ENCODE results near the gene LIMS4. TPM values are rescaled to one million over a fixed set of nuclear protein-coding genes. Genes with fewer than 3 reads are reported as not detected.
"Not testable (repeated sequence)": the region's sequence is repeated elsewhere in the genome, so short reads cannot be mapped to it uniquely, and the experiment has no call there.

The LIMS4 gene
- total RNA-seq, 1 donor from 2014 or later, result 1.3 TPM

- H3K9ac ChIP-seq (ENCODE audit: low read length); H3K4me3 ChIP-seq (ENCODE audit: insufficient read depth, low read depth, low read length); H3K36me3 ChIP-seq (ENCODE audit: insufficient read depth, low read length); H3K27ac Mint-ChIP-seq (ENCODE audit: unreplicated experiment); H3K9me3 ChIP-seq (ENCODE audit: insufficient read depth, low read depth, low read length); H3K4me1 Mint-ChIP-seq (ENCODE audit: low read depth, unreplicated experiment); H3K4me2 ChIP-seq (ENCODE audit: low read length); H3K79me2 ChIP-seq (ENCODE audit: insufficient read depth, low read length); DNase-seq (ENCODE audit: low read depth); H4K20me1 ChIP-seq (ENCODE audit: insufficient read depth, low read length); H3K27me3 ChIP-seq (ENCODE audit: insufficient read depth, low read length); H3K9me3 Mint-ChIP-seq (ENCODE audit: unreplicated experiment); H3K4me3 Mint-ChIP-seq (ENCODE audit: unreplicated experiment); FAIRE-seq; H3K4me1 ChIP-seq (ENCODE audit: insufficient read depth, low read length); H3K27ac ChIP-seq (ENCODE audit: low read depth, low read length); H3K36me3 Mint-ChIP-seq (ENCODE audit: low read depth, unreplicated experiment); H3K27me3 Mint-ChIP-seq (ENCODE audit: low read depth, unreplicated experiment); H2AFZ ChIP-seq (ENCODE audit: low read depth, low read length): not testable (repeated sequence)
Measured at GRCh38 chr2:110399378-110399777, 73.2 kb downstream of the LIMS4 start.

DNA sequence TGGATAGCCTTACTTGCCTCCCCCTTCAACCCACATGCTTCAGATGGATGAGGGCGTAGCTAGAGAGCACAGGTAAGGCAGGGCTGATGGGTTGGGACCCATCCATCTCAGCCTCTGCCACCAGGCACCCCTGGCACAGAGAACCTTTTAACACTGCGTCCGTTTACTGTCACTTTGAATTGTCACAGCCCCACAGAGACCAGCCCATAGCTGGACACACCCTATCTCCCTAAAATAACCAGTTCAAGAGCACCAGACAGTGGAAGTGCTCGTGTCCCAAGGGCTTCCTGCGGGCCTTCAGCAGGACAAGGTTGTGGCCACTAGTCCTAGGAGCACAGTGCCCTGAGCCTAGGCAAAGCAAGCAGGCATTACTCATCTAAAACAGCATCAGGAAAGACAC, 76.6 kb downstream of the LIMS4 start:
- H3K4me2 ChIP-seq (ENCODE audit: low read length); H3K36me3 ChIP-seq (ENCODE audit: insufficient read depth, low read length); H3K9me3 ChIP-seq (ENCODE audit: insufficient read depth, low read depth, low read length); H3K27me3 Mint-ChIP-seq (ENCODE audit: low read depth, unreplicated experiment); H3K4me1 Mint-ChIP-seq (ENCODE audit: low read depth, unreplicated experiment); H3K79me2 ChIP-seq (ENCODE audit: insufficient read depth, low read length); H3K4me3 ChIP-seq (ENCODE audit: insufficient read depth, low read depth, low read length); H3K27ac ChIP-seq (ENCODE audit: low read depth, low read length); H4K20me1 ChIP-seq (ENCODE audit: insufficient read depth, low read length); H3K27me3 ChIP-seq (ENCODE audit: insufficient read depth, low read length); H3K9me3 Mint-ChIP-seq (ENCODE audit: unreplicated experiment); H2AFZ ChIP-seq (ENCODE audit: low read depth, low read length); FAIRE-seq; H3K4me3 Mint-ChIP-seq (ENCODE audit: unreplicated experiment); H3K9ac ChIP-seq (ENCODE audit: low read length); H3K27ac Mint-ChIP-seq (ENCODE audit: unreplicated experiment); DNase-seq (ENCODE audit: low read depth); H3K36me3 Mint-ChIP-seq (ENCODE audit: low read depth, unreplicated experiment); H3K4me1 ChIP-seq (ENCODE audit: insufficient read depth, low read length): not testable (repeated sequence)

Other genes starting within 250 kb of the LIMS4 start
- 20.3 and 28.0 TPM in 2 replicates for gene RGPD6, start 104.4 kb upstream of the LIMS4 start, total RNA-seq
- 4.8 and 8.0 TPM in 2 replicates for gene BUB1, start 205.2 kb upstream of the LIMS4 start, total RNA-seq

Data from astrocyte (in vitro differentiated cells and primary cell).